ENCODE results near the gene RAB28. TPM values are rescaled to one million over a fixed set of nuclear protein-coding genes. Genes with fewer than 3 reads are reported as not detected.

The RAB28 gene
- total RNA-seq, 1 experiment from 2014 or later: 19.8 TPM

- no peak overlapping the region for H2BK15ac ChIP-seq (ENCODE audit: low read depth, low read length)
- H3K4ac ChIP-seq (ENCODE audit: low read depth, low read length): no peak overlapping the region
- H3T11ph ChIP-seq (ENCODE audit: low read length): no peak overlapping the region
- no peak overlapping the region for H2BK5ac ChIP-seq (ENCODE audit: insufficient read length, low read length)
- no peak overlapping the region for H3K18ac ChIP-seq (ENCODE audit: insufficient read length, low read depth, low read length)
- H3K79me1 ChIP-seq (ENCODE audit: insufficient read depth, low read depth, low read length, poor library complexity, severe bottlenecking): no peaks in the 10 kb centered on the region
- no peaks in the 10 kb centered on the region for H3K9me3 ChIP-seq (ENCODE audit: control insufficient read depth, low read depth, low read length)
- no peak overlapping the region for H2AK5ac ChIP-seq (ENCODE audit: insufficient read length, low read length)
- H3K23me2 ChIP-seq (ENCODE audit: insufficient read length, low read depth, low read length, poor library complexity, severe bottlenecking): no peaks in the 10 kb centered on the region
- H3K4me1 ChIP-seq (ENCODE audit: insufficient read depth, low read length): no peaks in the 10 kb centered on the region
- Mint-ChIP-seq H3K4me3 (no peak overlapping the region), H3K27ac (no peak overlapping the region), H3K27me3 (ENCODE audit: low read depth) (no peaks in the 10 kb centered on the region), H3K4me1 (no peaks in the 10 kb centered on the region; a peak in 1 of 4 replicates), H3K9me3 (no peaks in the 10 kb centered on the region), H3K36me3 (ENCODE audit: insufficient read depth in 1 of 3, low read depth in 3 of 3) (no peaks in the 10 kb centered on the region)
- no peak overlapping the region for H3K56ac ChIP-seq (ENCODE audit: insufficient read length, low read depth, low read length)
- H3K79me2 ChIP-seq (ENCODE audit: insufficient read depth, low read length): no peaks in the 10 kb centered on the region
- H3K23ac ChIP-seq (ENCODE audit: insufficient read length, low read depth, low read length): no peak overlapping the region
- H3K9ac ChIP-seq (ENCODE audit: extremely low read depth, insufficient read length, low read length): no peak overlapping the region
- H4K5ac ChIP-seq (ENCODE audit: insufficient read length, low read depth, low read length): no peak overlapping the region
- H4K20me1 ChIP-seq (ENCODE audit: control insufficient read depth, insufficient read depth, insufficient read length): no peaks in the 10 kb centered on the region
- H3K4me2 ChIP-seq (ENCODE audit: insufficient read depth, insufficient read length, low read length): no peak overlapping the region
- no peak overlapping the region for H4K8ac ChIP-seq (replicated peaks; ENCODE audit: insufficient read length, low read depth, low read length)
- no peak overlapping the region for H3K14ac ChIP-seq (ENCODE audit: insufficient read depth, low read length)
- H2BK20ac ChIP-seq (ENCODE audit: low read depth, low read length, poor library complexity, severe bottlenecking): no peak overlapping the region
- H2BK12ac ChIP-seq (ENCODE audit: insufficient read length, low read depth, low read length): no peak overlapping the region
- no peak overlapping the region for H2AFZ ChIP-seq (ENCODE audit: low read length)
- no peak for DNase-seq
- no peak overlapping the region for H4K91ac ChIP-seq (ENCODE audit: insufficient read length, low read depth, low read length)
- H3K27ac ChIP-seq (ENCODE audit: insufficient read length, low read depth, low read length): no peak overlapping the region
- no peak overlapping the region for H2BK120ac ChIP-seq (ENCODE audit: low read depth, low read length, poor library complexity, severe bottlenecking)
- WGBS (ENCODE audit: extremely low coverage, insufficient read length, low lambda C conversion rate): no CpG with 5 or more reads among the region's 1 CpG
- no peaks in the 10 kb centered on the region for H3K27me3 ChIP-seq (ENCODE audit: insufficient read depth, low read length)
- no peak for TF ChIP-seq CTCF (conservative IDR thresholded peaks at IDR 0.05)
Measured at GRCh38 chr4:13498469-13498868, 14.3 kb upstream of the RAB28 start.
